Measurements from ENCODE around the gene LOXHD1.

The LOXHD1 gene

GRCh38 chr18:46571756-46572155 is 85.3 kb downstream of the LOXHD1 start:
- H3K27me3 ChIP-seq (ENCODE audit: insufficient read depth, low read length) = 0 out of 2 replicates have a peak, but pooled peaks cover 4% of the 10 kb centered on the region
- TF ChIP-seq EZH2 (IDR thresholded peaks at IDR 0.05; ENCODE audit: borderline replicate concordance, low read length) = no peak
- TF ChIP-seq, protein P1, sequence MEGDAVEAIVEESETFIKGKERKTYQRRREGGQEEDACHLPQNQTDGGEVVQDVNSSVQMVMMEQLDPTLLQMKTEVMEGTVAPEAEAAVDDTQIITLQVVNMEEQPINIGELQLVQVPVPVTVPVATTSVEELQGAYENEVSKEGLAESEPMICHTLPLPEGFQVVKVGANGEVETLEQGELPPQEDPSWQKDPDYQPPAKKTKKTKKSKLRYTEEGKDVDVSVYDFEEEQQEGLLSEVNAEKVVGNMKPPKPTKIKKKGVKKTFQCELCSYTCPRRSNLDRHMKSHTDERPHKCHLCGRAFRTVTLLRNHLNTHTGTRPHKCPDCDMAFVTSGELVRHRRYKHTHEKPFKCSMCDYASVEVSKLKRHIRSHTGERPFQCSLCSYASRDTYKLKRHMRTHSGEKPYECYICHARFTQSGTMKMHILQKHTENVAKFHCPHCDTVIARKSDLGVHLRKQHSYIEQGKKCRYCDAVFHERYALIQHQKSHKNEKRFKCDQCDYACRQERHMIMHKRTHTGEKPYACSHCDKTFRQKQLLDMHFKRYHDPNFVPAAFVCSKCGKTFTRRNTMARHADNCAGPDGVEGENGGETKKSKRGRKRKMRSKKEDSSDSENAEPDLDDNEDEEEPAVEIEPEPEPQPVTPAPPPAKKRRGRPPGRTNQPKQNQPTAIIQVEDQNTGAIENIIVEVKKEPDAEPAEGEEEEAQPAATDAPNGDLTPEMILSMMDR (IDR thresholded peaks at IDR 0.05; ENCODE audit: low read length) = no peak

DNA sequence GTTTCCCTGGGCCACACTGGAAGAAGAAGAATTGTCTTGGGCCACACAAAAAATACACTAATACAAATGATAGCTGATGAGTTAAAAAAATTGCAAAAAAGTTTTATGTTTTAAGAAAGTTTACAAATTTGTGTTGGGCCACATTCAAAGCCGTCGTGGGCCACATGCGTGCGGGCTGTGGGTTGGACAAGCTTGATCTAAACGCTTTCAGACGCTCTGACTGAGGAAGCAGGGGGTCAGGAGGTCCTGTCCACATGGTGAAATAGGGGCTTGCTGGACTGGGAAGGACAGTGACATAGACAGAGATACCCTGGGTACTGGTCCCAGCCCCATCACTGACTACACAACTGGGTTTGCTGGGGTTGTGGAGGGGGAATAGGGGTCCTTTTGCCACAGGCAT is 86.4 kb downstream of the LOXHD1 start:
- H4K20me1 ChIP-seq (ENCODE audit: insufficient read depth, low read length) = no peaks in the 10 kb centered on the region
- no peak overlapping the region for H2AFZ ChIP-seq (ENCODE audit: low read length)
- H3K4me1 ChIP-seq (ENCODE audit: insufficient read depth, low read length, severe bottlenecking) = no peaks in the 10 kb centered on the region
- H3K9me3 ChIP-seq (ENCODE audit: low read length) = no peaks in the 10 kb centered on the region
- no peak overlapping the region for H3K9ac ChIP-seq (ENCODE audit: low read length)
- H3K9me2 ChIP-seq (ENCODE audit: low read depth, low read length) = no peaks in the 10 kb centered on the region
- H3F3A ChIP-seq (ENCODE audit: insufficient read depth, low read length) = no peaks in the 10 kb centered on the region
- H3K4me3 ChIP-seq (ENCODE audit: low read depth, low read length, poor library complexity, severe bottlenecking) = no peak overlapping the region
- no peaks in the 10 kb centered on the region for H3K79me2 ChIP-seq (ENCODE audit: insufficient read depth, low read length)
- TF ChIP-seq, protein P1 (IDR thresholded peaks at IDR 0.05; ENCODE audit: low read length) = no peak
- no peak for TF ChIP-seq EZH2 (IDR thresholded peaks at IDR 0.05; ENCODE audit: borderline replicate concordance, low read length)
- no peak overlapping the region for H3K27ac ChIP-seq (ENCODE audit: low read depth, low read length, poor library complexity, severe bottlenecking)
- no peak overlapping the region for H3K4me2 ChIP-seq (ENCODE audit: low read length)
- no peaks in the 10 kb centered on the region for H3K36me3 ChIP-seq (ENCODE audit: insufficient read depth, low read length)
- 0 out of 2 replicates have a peak, but pooled peaks cover 4% of the 10 kb centered on the region for H3K27me3 ChIP-seq (ENCODE audit: insufficient read depth, low read length)

More at GRCh38 chr18:46571756-46572155, 85.3 kb downstream of the LOXHD1 start:
- Histone ChIP-seq H3K79me2 (ENCODE audit: insufficient read depth, low read length) (no peaks in the 10 kb centered on the region), H3K4me2 (ENCODE audit: low read length) (no peak overlapping the region), H3K9ac (ENCODE audit: low read length) (no peak overlapping the region), H3K27ac (ENCODE audit: low read depth, low read length, poor library complexity, severe bottlenecking) (no peak overlapping the region), H3K4me3 (ENCODE audit: low read depth, low read length, poor library complexity, severe bottlenecking) (no peak overlapping the region), H3K36me3 (ENCODE audit: insufficient read depth, low read length) (no peaks in the 10 kb centered on the region), H3K9me3 (ENCODE audit: low read length) (no peaks in the 10 kb centered on the region), H3F3A (ENCODE audit: insufficient read depth, low read length) (no peaks in the 10 kb centered on the region), H2AFZ (ENCODE audit: low read length) (no peak overlapping the region), H3K9me2 (ENCODE audit: low read depth, low read length) (no peaks in the 10 kb centered on the region), H4K20me1 (ENCODE audit: insufficient read depth, low read length) (no peaks in the 10 kb centered on the region), H3K4me1 (ENCODE audit: insufficient read depth, low read length, severe bottlenecking) (no peaks in the 10 kb centered on the region)

DNA sequence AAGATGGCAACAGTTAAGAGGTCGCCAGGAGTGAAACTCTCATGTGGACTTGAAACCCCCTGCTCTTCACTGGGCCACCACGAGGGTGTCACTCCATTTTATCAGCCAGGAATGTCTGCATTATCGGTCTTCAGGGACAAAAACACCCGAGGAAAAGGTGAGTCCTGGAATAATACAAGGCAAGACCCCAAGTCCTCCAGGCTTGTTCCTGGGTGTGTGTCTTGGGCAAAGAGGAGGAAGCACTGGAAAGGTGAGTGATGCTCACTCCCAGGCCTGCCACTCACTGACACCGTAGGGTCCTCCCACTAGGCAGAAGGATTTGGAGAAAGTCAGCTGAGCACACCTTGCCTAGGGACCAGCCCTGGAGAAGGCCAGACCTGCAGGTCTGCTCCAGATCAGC is 86.9 kb downstream of the LOXHD1 start:
- no peaks in the 10 kb centered on the region for H3F3A ChIP-seq (ENCODE audit: insufficient read depth, low read length)
- H3K9me2 ChIP-seq (ENCODE audit: low read depth, low read length) = no peaks in the 10 kb centered on the region
- no peak overlapping the region for H3K27ac ChIP-seq (ENCODE audit: low read depth, low read length, poor library complexity, severe bottlenecking)
- no peak overlapping the region for H3K4me3 ChIP-seq (ENCODE audit: low read depth, low read length, poor library complexity, severe bottlenecking)
- H3K9me3 ChIP-seq (ENCODE audit: low read length) = no peaks in the 10 kb centered on the region
- H3K27me3 ChIP-seq (ENCODE audit: insufficient read depth, low read length) = 0 out of 2 replicates have a peak, but pooled peaks cover 4% of the 10 kb centered on the region
- no peak overlapping the region for H3K4me2 ChIP-seq (ENCODE audit: low read length)
- TF ChIP-seq, protein P1 (IDR thresholded peaks at IDR 0.05; ENCODE audit: low read length) = no peak
- TF ChIP-seq EZH2 (IDR thresholded peaks at IDR 0.05; ENCODE audit: borderline replicate concordance, low read length) = no peak
- no peaks in the 10 kb centered on the region for H3K79me2 ChIP-seq (ENCODE audit: insufficient read depth, low read length)
- H3K9ac ChIP-seq (ENCODE audit: low read length) = no peak overlapping the region
- H3K4me1 ChIP-seq (ENCODE audit: insufficient read depth, low read length, severe bottlenecking) = no peaks in the 10 kb centered on the region
- H3K36me3 ChIP-seq (ENCODE audit: insufficient read depth, low read length) = no peaks in the 10 kb centered on the region
- H2AFZ ChIP-seq (ENCODE audit: low read length) = no peak overlapping the region
- no peaks in the 10 kb centered on the region for H4K20me1 ChIP-seq (ENCODE audit: insufficient read depth, low read length)
